OCI-LY1 (cell line): Measurements from ENCODE around the gene FMN1.

Source experiments
- H2AFZ ChIP-seq: fragments of 200-600 bp; sonication (generic), shearing (Covaris generic); 2 replicates; pipeline ENCODE4 v1.6.0; 2014; ENCODE audit warnings: antibody characterized with exemption, mild to moderate bottlenecking, low read length
- H3F3A ChIP-seq: fragments of 200-600 bp; sonication (generic), shearing (Covaris generic); 2 replicates; pipeline ENCODE4 v1.6.0; 2014; ENCODE audit warnings: mild to moderate bottlenecking, antibody characterized with exemption, low read length, moderate library complexity; ENCODE audit not compliant: insufficient read depth
- H3K27ac ChIP-seq: fragments of 200-600 bp; sonication (generic); 2 replicates; pipeline ENCODE4 v1.5.1; 2014; ENCODE audit warnings: low read length, mixed run types, mild to moderate bottlenecking, low read depth; ENCODE audit not compliant: poor library complexity, severe bottlenecking
- H3K27me3 ChIP-seq: fragments of 200-600 bp; sonication (generic); 2 replicates; pipeline ENCODE4 v1.6.0; 2014; ENCODE audit warnings: antibody characterized with exemption, mild to moderate bottlenecking, low read length, moderate library complexity; ENCODE audit not compliant: insufficient read depth
- H3K36me3 ChIP-seq: fragments of 200-600 bp; sonication (generic); 2 replicates; pipeline ENCODE4 v1.6.1; 2014; ENCODE audit warnings: mild to moderate bottlenecking, antibody characterized with exemption, low read length, moderate library complexity, mixed read lengths; ENCODE audit not compliant: insufficient read depth
- H3K4me1 ChIP-seq: fragments of 200-600 bp; sonication (generic); 2 replicates; pipeline ENCODE4 v1.5.1; 2014; ENCODE audit warnings: mild to moderate bottlenecking, low read length, moderate library complexity; ENCODE audit not compliant: insufficient read depth, severe bottlenecking
- H3K4me2 ChIP-seq: fragments of 200-600 bp; sonication (generic), shearing (Covaris generic); 2 replicates; pipeline ENCODE4 v1.6.1; 2014; ENCODE audit warnings: low read length
- H3K4me3 ChIP-seq: fragments of 200-600 bp; sonication (generic); 2 replicates; pipeline ENCODE4 v1.5.1; 2014; ENCODE audit warnings: low read length, low read depth, mild to moderate bottlenecking, mixed read lengths; ENCODE audit not compliant: poor library complexity, severe bottlenecking
- H3K79me2 ChIP-seq: fragments of 200-600 bp; shearing (Covaris generic); 2 replicates; pipeline ENCODE4 v1.6.1; 2016; ENCODE audit warnings: mixed run types, low read length, mixed read lengths; ENCODE audit not compliant: insufficient read depth
- H3K9ac ChIP-seq: fragments of 200-600 bp; sonication (generic), shearing (Covaris generic); 2 replicates; pipeline ENCODE4 v1.6.1; 2014; ENCODE audit warnings: mild to moderate bottlenecking, low read length, mixed read lengths
- H3K9me2 ChIP-seq: fragments of 200-600 bp; sonication (generic), shearing (Covaris generic); 2 replicates; pipeline ENCODE4 v1.6.1; 2014; ENCODE audit warnings: low read depth, mild to moderate bottlenecking, low read length, mixed read lengths
- H3K9me3 ChIP-seq: fragments of 200-600 bp; shearing (Covaris generic); 2 replicates; pipeline ENCODE4 v1.6.1; 2014; ENCODE audit warnings: low read length, mixed read lengths
- H4K20me1 ChIP-seq: fragments of 200-600 bp; sonication (generic), shearing (Covaris generic); 2 replicates; pipeline ENCODE4 v1.6.0; 2016; ENCODE audit warnings: mild to moderate bottlenecking, low read length; ENCODE audit not compliant: insufficient read depth
- CTCF ChIP-seq: fragments of 200-600 bp; sonication (generic), shearing (Covaris generic); IDR thresholded peaks from 2 replicates; pipeline ENCODE4 v1.5.1; 2017; ENCODE audit warnings: mild to moderate bottlenecking, antibody characterized with exemption, low read length, moderate library complexity, mixed read lengths
- EZH2 ChIP-seq: fragments of 200-600 bp; sonication (generic), shearing (Covaris generic); IDR thresholded peaks from 2 replicates; pipeline ENCODE4 v1.8.0; 2017; ENCODE audit warnings: borderline replicate concordance, mixed run types, mild to moderate bottlenecking, antibody characterized with exemption, low read length, moderate library complexity, mixed read lengths

Gene FMN1

GRCh38 chr15:32718821-32719716 lies 475.4 kb downstream of the FMN1 start:
- Histone ChIP-seq H3K27me3 (no peaks in the 10 kb centered on the region), H3K79me2 (no peaks in the 10 kb centered on the region), H2AFZ (no peak overlapping the region), H3K9me3 (no peaks in the 10 kb centered on the region), H3K9ac (no peak overlapping the region), H3K4me3 (no peak overlapping the region), H3F3A (no peaks in the 10 kb centered on the region), H3K36me3 (no peaks in the 10 kb centered on the region), H4K20me1 (no peaks in the 10 kb centered on the region), H3K9me2 (no peaks in the 10 kb centered on the region), H3K4me2 (no peak overlapping the region), H3K27ac (no peak overlapping the region), H3K4me1 (no peaks in the 10 kb centered on the region)
- no peak for TF ChIP-seq CTCF
- TF ChIP-seq EZH2, result no peak

- Histone ChIP-seq H3K27me3 (no peaks in the 10 kb centered on the region), H3K4me2 (no peak overlapping the region), H3K4me1 (no peaks in the 10 kb centered on the region), H3K27ac (no peak overlapping the region), H4K20me1 (no peaks in the 10 kb centered on the region), H3K9ac (no peak overlapping the region), H3K9me2 (no peaks in the 10 kb centered on the region), H2AFZ (no peak overlapping the region), H3K36me3 (no peaks in the 10 kb centered on the region), H3F3A (no peaks in the 10 kb centered on the region), H3K4me3 (no peak overlapping the region), H3K79me2 (no peaks in the 10 kb centered on the region), H3K9me3 (no peaks in the 10 kb centered on the region)
- TF ChIP-seq CTCF (no peak), EZH2 (no peak)
Observed at GRCh38 chr15:32718227-32718820, 476.2 kb downstream of the FMN1 start.

- Histone ChIP-seq H3F3A (no peaks in the 10 kb centered on the region), H3K27me3 (no peaks in the 10 kb centered on the region), H3K9me2 (no peaks in the 10 kb centered on the region), H3K9ac (no peak within 1 kb of the TSS), H2AFZ (no peak within 1 kb of the TSS), H3K36me3 (no peaks in the 10 kb centered on the region), H3K27ac (no peak within 1 kb of the TSS), H4K20me1 (no peaks in the 10 kb centered on the region), H3K79me2 (no peaks in the 10 kb centered on the region), H3K9me3 (no peaks in the 10 kb centered on the region), H3K4me2 (no peak within 1 kb of the TSS), H3K4me3 (no peak within 1 kb of the TSS), H3K4me1 (no peaks in the 10 kb centered on the region)
- no peak for TF ChIP-seq CTCF
- no peak for TF ChIP-seq EZH2
Observed at GRCh38 chr15:32717426-32718226, 476.9 kb downstream of the FMN1 start, which contains the start of gene GREM1. Gene GREM1, plus strand, starts transcription at chr15:32718004. Its CDS starts 12,687 bp downstream, at chr15:32730691.
